HG03457 (cell line): ENCODE results near the gene SMYD2.

Source experiments
- ATAC-seq: cut with Tn5 transposase; IDR thresholded peaks from one replicate; pipeline ENCODE4 v1.9.1; 2021; ENCODE audit warnings: moderate number of reproducible peaks; ENCODE audit not compliant: unreplicated experiment

Gene SMYD2, protein sequence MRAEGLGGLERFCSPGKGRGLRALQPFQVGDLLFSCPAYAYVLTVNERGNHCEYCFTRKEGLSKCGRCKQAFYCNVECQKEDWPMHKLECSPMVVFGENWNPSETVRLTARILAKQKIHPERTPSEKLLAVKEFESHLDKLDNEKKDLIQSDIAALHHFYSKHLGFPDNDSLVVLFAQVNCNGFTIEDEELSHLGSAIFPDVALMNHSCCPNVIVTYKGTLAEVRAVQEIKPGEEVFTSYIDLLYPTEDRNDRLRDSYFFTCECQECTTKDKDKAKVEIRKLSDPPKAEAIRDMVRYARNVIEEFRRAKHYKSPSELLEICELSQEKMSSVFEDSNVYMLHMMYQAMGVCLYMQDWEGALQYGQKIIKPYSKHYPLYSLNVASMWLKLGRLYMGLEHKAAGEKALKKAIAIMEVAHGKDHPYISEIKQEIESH

DNA sequence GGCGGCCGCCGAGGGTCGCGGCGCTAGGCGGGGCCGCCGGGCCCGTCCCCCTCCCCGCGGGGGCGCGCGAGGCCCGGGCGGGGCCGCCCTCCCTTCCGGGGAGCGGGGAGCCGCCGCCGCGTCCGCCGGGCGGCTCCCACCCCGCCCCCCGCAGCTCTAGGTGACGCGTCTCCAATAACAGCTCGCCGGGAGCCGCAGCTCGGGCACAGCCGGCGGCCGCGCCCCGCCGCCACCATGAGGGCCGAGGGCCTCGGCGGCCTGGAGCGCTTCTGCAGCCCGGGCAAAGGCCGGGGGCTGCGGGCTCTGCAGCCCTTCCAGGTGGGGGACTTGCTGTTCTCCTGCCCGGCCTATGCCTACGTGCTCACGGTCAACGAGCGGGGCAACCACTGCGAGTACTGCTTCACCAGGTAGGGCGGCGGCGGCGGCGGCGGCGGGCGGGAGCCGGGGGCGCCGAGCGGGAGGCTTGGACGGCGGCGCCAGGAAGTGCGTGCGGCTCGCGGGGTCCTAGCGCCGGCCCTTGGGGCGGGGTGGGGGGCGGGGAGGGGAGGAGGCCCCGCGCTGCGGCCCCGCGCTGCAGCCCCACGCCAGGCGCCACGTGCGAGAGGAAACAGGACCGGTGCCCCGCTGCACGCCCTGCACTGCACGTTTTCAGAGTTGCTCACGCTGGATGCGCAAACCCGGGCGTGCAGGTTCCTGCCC lies at the start of gene SMYD2:
SMYD2 (plus strand) TSS at position 139 of the 699 bp plus-strand sequence; CDS start at position 235, 96 bp downstream.
- peak; percentile 69 for ATAC-seq

DNA sequence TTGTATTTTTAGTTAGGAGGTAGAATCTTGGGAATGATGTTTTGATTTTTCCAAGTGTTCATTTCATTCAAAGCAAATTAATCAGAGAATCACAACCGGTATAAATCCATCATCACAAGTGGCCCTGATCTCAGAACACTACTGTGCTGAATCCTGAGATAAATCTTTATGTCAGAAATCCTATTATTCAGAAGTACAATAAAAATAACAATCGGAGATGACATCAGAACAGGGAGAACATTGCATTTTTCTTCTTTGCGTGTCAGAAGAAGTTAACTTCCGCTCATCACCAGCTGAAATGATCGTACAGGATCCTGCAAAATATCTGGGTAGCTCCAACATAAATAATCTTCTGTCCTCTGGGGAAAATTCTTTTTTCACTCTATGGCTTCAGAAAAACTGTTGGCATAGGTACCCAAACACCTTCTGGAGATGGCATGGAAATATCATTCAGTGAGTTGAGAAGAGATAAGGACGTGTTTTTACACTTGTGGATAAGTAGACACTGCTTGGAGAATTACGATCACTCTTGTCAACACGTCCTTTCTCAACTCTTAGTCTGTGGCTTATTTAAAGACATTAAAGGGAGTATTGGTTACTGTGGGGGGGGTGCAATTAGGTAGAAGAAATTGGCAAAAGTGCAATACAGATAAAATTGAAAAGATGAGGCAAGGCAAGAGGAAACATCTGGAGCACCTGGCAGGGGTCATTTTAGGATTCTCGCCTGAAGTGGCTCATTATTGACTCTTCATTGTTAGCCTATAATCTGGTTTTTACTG lies 46.9 kb upstream of the SMYD2 start:
- no peak for ATAC-seq

DNA sequence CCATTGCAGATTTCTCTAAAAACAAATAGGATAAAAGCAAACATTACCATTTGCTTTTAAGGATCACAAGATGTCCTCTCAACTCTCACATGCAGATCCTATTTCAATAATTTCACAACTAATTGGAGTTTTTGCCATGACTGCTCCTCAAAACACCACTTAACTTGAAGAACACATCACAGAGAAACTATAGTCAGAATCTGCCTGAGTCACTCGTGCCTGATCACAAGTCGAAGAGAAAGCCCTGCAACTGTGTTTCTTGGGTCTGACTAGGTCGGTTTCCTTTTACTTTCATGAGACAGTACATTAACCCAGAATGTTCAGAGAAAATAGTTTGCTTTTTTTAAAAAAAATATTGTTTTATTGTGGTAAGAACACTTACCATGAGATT lies 46.3 kb upstream of the SMYD2 start:
- no peak for ATAC-seq

DNA sequence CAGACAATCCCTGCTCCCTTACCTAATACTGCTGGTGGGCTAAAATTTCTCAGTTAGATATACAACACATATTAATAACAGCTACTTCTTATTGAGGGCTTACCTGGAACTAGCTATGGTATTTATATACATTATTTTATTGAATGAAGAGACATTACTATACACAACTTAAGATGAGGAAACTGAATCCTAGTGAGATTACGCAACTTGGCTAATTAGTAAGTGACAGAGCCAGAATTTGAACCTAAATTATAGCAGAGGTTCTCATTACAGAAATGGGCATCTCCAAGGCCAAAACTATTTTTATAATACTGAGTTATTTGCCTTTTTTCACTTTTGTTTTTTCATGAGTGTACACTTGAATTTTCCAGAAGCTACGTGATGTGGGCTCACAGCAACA lies 44.5 kb upstream of the SMYD2 start:
- no peak for ATAC-seq

DNA sequence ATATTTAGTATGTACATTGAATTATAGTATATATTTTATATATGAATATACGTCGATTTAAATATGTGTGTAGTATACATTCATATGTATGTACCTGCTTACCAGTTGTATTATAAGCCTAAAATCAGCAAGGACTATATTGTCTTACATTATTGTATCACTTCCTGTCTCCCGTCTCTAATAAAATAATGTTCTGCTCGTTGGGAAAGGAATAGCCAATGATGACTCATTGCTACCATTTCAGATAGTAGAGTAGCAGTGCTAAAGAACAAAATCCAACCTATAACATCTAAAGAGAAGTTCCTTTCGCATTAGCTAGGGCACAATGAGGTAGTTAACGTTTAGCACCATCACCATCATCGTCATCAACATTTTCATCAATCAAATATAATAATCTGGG lies 39.9 kb upstream of the SMYD2 start:
- no peak for ATAC-seq

DNA sequence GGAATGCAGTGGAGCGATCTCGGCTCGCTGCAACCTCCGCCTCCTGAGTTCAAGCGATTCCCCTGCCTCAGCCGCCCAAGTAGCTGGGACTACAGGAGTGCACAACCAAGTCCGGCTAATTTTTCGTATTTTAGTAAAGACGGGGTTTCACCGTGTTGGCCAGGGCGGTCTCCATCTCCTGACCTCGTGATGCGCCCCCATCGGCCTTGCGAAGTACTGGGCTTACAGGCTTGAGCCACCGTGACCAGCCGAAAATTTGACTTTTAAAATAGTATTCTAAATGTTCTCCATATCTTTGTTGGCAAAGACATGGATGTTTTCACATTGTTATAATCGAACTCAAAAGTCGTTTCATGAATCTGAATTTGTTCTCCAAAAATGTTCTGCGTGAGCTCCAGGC lies 36.7 kb upstream of the SMYD2 start:
- ATAC-seq = no peak

DNA sequence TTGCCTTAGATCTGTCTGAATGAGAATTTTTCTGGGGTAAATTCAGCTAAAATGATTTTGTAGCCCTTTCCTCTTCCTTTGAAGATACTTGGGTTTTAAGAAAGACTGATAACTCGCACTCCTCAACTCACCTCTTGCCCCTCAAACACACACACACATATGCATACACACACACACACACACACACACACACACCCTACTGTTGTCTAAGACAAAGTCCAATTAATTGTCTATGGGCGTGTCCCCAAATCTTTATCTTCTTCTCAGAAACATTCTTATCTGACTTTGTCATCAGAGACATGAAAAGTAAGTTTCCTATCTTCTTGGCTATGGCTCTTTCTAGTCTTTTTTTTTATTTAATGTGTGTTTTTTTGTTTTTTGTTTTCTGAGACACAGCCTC lies 36.1 kb upstream of the SMYD2 start:
- ATAC-seq = no peak

DNA sequence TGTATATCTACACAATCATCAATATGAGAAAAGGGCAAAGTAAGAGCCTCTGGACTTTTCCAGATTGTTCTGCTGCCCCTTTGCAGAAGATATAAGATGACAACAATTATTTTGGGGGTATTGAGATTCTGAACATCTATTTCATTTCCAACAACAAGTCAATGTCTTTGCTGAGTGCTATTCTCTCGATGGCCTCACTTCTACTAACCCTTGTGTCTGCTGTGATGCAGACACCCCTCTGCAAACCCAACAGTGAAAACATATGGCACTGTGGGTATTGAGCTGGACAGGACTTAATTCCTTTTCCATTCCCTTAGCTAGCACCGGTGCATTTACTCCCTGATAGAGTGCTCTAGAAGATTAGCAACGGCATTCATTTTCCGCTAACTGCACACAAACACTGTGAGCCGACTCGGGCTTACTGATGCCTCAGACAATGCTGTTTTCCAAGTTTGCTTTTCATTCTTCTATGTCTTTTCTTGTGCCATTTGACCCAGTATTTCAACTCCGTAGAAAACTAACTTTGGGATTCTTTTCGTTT lies 33.4 kb upstream of the SMYD2 start:
- no peak for ATAC-seq

DNA sequence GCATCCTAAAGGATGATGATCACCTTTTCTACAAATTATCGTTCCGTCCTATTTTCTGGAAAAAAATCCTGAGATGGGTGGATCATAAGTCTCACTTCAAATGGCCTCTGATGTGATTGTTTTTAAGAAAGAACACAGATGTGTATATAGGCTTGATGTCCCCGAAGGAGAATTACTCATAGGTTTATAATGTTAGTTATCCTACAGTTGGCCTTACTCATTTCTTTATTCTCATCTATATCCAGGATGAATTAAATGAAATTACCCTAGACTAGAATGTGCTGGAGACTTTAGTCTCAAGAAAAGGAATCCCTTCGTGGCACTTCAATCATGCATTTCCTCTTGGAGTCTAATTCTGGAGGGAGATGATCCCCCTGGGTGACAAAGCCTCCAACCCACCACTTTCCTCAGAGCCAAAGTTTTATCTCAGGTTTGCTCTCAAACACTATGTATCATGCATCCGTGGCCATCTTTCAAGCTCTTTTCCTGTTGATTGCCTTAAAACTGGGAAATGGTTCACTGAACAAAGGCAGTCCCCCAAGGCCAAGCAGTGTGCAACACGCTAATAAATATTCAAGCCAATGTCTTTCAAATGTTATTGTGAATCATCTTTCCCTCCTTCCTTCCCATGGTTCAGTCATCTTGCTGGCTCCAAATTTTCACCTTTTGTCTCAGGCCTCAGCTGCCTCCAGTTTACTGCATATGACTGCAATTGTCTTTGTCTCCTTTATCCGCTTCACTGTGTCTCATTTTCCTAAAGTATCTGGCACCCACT lies 32.5 kb upstream of the SMYD2 start:
- no peak for ATAC-seq

DNA sequence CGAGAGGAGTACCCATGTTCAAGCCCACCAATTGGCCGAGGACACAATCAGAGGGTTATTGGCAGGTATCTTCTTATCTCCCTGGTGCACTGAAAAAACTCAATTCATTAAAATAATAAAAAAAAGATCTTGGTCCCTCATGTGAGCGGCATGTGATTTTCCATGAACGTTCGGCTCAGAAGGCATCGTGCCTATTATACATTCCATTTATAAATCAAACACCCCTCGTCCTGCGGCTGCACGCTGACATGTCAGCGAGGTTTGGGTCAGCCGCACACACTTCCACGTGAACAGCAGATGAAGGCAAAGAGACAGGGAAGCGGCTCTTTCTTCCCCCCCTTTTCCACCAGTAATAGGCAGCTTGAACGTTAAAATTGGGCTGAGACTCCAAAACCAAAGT lies 31.3 kb upstream of the SMYD2 start:
- ATAC-seq = no peak

DNA sequence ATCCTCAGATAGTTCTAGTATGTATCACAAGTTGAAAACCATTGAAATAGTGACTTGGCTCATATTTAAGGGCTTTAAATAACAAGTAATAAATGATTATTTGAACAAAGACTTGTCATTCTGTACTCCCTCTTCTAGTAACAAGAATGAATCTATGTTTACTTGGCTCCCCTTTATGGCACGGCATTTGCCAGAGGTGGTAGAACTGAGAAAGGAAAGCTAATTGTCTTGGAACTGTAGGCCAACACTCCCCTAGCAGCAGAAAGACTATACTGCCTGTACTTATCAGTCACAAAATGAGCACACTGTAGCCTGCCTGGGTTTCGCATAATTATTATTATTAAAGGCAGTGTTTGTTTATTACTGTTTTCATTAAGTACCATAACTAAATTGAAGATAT lies 29.6 kb upstream of the SMYD2 start:
- no peak for ATAC-seq

DNA sequence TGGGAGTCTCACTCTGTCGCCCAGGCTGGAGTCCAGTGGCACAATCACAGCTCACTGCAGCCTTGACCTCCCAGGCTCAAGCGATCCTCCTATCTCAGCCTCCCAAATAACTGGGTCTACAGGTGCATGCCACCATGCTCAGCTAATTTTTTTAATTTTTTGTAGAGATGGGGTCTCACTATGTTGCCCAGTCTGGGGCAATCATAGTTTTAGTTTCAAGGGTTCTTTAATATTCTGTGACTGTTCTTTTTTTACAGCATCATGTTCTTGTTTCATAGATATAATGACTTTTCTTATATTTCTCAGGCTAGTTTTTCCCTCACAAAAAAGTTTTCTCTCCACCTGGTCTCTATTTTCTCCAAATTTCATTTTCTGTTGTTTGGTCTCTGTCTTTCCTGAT lies 25.4 kb upstream of the SMYD2 start:
- ATAC-seq = no peak

DNA sequence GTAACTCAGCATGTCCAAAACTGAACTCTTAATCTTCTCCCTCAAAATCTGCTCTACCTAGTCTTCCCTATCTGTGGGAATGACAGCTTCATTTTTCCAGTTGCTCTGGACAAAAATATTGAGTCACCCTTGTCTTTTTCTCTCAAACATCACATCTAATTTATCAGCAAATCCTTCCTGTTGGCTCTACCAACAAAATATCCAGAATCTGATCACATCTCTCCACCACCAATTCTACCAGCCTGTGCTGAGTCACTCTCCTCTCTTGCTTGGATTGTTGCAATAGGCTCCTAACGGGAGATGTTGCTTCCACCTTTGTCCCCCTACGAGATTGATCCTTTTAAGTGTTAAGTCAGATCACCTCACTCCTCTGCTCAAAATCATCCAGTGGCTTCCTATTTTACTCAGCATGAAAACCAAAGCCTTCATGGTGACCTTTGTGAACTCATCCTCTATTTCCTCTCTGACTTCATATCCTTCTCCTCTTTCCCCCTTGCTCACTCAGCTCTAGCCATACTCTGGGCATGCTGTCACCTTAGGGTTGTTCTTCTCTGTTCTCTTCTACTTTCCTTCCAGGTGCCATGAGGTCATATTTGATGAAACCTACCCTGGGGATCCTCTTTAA lies 21.5 kb upstream of the SMYD2 start:
- ATAC-seq = no peak

DNA sequence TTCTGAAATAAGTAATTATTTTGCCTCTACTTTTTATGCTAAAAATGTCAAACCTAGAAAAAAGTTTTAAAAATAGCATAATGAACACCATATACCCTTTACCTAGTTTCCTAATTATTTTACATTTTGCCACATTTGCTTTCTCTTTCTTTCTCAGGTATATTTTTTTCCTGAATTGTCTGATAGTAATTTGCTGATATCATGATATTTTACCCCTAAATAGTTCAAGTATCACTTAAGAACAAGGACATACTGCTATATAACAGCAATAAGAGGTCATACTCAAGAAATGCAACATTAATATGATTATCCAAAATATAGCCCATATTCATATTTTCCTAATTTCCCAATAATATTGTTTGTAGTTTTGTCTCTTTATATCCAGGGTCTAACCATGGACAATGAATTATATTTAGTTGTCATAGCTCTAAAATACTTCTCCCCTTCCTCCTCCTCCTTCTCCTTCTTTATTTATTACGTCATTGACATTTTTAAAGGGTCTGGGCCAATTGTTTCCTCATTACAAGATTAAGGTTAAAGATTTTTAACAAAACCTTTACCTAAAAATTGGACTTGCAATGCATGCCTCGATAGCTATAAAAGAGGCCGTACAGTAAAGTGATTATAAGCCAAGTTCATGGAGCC lies 20.3 kb upstream of the SMYD2 start:
- no peak for ATAC-seq

DNA sequence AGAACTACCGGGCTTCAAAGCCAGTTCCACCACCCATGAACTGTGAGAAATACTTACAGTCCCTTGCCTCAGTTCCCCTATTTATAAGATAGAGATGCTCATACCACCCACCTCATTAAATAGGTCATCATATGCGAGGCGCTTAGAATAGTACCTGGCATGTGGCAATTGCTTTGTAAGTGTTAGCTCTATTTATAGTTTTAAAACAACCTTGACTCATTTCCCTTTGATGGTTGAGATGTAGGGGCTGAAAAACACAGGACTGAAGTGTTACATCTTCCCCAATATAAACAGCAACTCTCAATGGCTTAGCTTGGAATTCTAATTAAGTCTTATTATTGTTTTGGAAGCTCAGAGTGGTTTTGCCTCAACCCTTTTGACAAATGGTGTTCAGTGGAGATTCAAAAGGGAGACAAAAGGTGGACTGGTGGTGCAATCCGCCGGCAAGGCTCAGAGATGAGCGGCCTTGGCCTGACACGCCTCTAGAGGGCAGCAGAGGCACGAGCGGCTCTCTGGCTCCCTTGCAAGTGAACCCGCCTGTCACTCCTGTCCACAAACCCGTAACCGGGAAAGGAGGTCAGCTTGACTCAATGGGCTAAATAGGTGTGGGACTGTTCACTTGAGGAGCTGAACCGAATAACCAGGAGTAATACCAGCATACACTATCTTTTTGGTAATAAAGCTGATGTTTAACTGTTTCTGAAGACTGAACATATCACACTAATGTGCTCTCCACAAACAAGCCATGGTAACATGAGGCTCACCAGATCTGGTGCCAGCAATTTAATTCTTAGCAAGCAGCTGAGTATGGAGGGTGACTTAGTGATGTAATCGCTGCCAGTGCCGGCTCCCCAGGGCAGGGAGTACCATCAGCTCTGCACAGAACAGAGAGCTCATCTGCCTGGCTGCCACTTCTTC lies 19.5 kb upstream of the SMYD2 start:
- peak; percentile 88 for ATAC-seq

DNA sequence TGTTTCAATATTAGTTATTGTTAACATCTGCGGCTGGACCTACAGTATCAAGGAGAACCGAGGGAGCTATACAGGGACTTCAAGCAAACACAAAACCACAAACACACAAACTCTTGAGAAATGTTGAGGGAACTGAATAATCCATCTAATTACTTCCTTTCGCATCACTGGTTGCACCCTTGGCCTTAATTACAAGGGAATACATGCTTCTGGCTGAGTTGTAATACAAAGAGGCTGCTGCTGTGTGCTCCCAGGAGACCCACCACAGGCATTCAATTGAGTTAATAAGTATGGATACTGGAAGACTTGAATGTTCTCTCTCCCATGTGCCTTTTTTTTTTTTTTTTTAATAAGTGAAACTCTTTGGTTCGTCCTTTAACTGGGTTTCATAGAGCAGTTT lies 16.8 kb upstream of the SMYD2 start:
- ATAC-seq = no peak

DNA sequence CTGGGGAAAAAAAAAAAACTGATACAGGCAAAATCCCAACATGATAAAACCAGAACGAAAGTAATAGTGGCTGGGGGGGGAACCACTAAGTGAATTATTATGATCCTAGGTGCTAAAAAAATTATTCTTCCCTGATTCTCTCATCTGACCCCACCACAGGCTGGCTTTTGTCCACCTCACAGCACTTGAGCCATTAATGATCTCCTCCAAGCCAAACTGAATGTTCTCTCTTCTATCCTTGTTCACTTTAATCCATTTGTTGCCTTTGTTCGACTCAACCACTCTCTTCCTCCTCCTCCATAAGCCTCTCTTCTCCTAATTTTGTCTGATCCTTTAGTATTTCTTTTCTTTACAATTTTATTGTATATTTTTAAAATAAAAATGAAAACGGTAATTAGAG lies 16.0 kb upstream of the SMYD2 start:
- no peak for ATAC-seq

DNA sequence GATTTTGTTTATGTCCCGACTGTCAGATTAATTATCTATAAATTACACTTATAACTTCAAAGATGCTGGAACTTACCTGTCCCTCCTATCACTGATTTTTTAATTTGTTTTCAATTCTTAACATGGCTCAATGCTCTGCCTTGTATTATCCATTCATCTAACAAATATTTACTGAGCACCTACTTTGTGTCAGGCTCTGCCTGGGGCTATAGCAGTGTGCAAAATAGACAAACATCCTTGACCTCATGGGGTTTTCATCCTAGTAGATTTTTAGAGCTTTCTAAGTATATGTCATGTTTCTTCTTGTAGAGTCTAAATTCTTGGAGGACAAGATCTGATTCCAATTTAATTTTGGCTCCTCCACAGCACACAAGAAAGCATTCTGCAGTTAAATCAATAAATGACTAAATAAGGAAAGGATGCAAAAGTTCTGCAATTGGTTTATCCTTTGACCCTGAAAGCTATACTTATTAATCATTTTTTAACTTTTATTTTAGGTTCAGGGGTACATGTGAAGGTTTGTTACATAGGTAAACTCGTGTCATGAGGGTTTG lies 10.8 kb upstream of the SMYD2 start:
- no peak for ATAC-seq
